H1 (cell line): ENCODE data around the gene NAGS. TPM values are rescaled to one million over a fixed set of nuclear protein-coding genes. Genes with fewer than 3 reads are reported as not detected.

Experiments used
- ATF3 ChIP-seq: IDR thresholded peaks from 2 replicates; pipeline ENCODE4 v1.6.1; 2011; ENCODE audit warnings: low read depth, mild to moderate bottlenecking, low read length; ENCODE audit not compliant: insufficient read depth
- BACH1 ChIP-seq: IDR thresholded peaks from 2 replicates; pipeline ENCODE4 v1.6.1; 2012; ENCODE audit warnings: low read length, improper control_type of control experiment
- CBX8 ChIP-seq: fragments of 300-800, 300-1000 bp; sonication (generic); IDR thresholded peaks from 2 replicates; pipeline ENCODE4 v1.7.1; 2016; ENCODE audit warnings: low read depth, low read length, borderline replicate concordance
- JUND ChIP-seq: IDR thresholded peaks from 2 replicates; pipeline ENCODE4 v1.6.1; 2011; ENCODE audit warnings: mild to moderate bottlenecking, improper control_type of control experiment, low read length
- KDM4A ChIP-seq: IDR thresholded peaks from one replicate; pipeline ENCODE4 v1.7.1; 2012; ENCODE audit warnings: low read depth, mild to moderate bottlenecking, moderate library complexity, low read length, inconsistent platforms; ENCODE audit not compliant: severe bottlenecking
- NRF1 ChIP-seq: IDR thresholded peaks from 2 replicates; pipeline ENCODE4 v1.6.1; 2011; ENCODE audit warnings: mild to moderate bottlenecking, low read depth, low read length, improper control_type of control experiment
- RAD21 ChIP-seq, 2 experiments: IDR thresholded peaks in 1 of 2; conservative IDR thresholded peaks in 1 of 2; 2 replicates each; pipeline ENCODE4 v1.6.1; 2011; ENCODE audit warnings: low read depth in 2 of 2, low read length in 2 of 2, improper control_type of control experiment in 1 of 2, inconsistent platforms in 1 of 2, mild to moderate bottlenecking in 1 of 2, moderate library complexity in 1 of 2
- RFX5 ChIP-seq: IDR thresholded peaks from 2 replicates; pipeline ENCODE4 v1.6.1; 2011; ENCODE audit warnings: low read depth, low read length, improper control_type of control experiment, borderline replicate concordance
- SIRT6 ChIP-seq: IDR thresholded peaks from one replicate; pipeline ENCODE4 v1.7.1; 2012; ENCODE audit warnings: low read length, inconsistent platforms
- SIX5 ChIP-seq: IDR thresholded peaks from 2 replicates; pipeline ENCODE4 v1.6.1; 2011; ENCODE audit warnings: mild to moderate bottlenecking, low read depth, low read length
- YY1 ChIP-seq: IDR thresholded peaks from 2 replicates; pipeline ENCODE4 v1.6.1; 2011; ENCODE audit warnings: low read depth, mild to moderate bottlenecking, low read length
- polyA plus RNA-seq, 7 experiments: library from polyadenylated mRNA; depleted of rRNA in 3 of 7; stranded (reverse) in 5 of 7; unstranded in 2 of 7; fragments of >200 nt in 5 of 7; fragments of 200-250 nt in 2 of 7; gene quantifications; 1 replicate in 5 of 7; 2 replicates in 1 of 7; 4 replicates in 1 of 7; pipeline versions ENCODE4 v1.2.1 to v1.2.3, GENCODE V29; 2011 to 2013; ENCODE audit warnings: missing spikeins in 2 of 7, mixed read lengths in 2 of 7
- total RNA-seq: library from RNA; stranded (reverse); fragmentation: NEBNext Ultra II Directional; extraction: Animal tissue kit (Norgen Biotek cat#: 25700); gene quantifications from 2 replicates; pipeline ENCODE4 v1.2.1, GENCODE V29; 2021

The NAGS gene
- total and polyA plus RNA-seq, 2 of the 8 experiments (the other 6 are each of a cell fraction or from before 2014, with no cell fraction given), result 4.0 to 5.1 TPM

- TF ChIP-seq BACH1 (no peak), YY1 (no peak), SIX5 (no peak), ATF3 (no peak), NRF1 (no peak), JUND (no peak), RAD21 (IDR thresholded peaks at IDR 0.05 in 1 of 2, conservative IDR thresholded peaks at IDR 0.05 in 1 of 2; ENCODE audit: low read depth in 2 of 2, low read length in 2 of 2) (peak; percentile 24 to 53), RFX5 (0 out of 2 replicates have a peak, but pooled peaks have one; percentile 30), CBX8 (no peak), KDM4A (peak; percentile 98), SIRT6 (no peak)
Observed at GRCh38 chr17:43983515-43984411, 20.7 kb upstream of the NAGS start (continued).
